Mucosa of rectum (tissue), 2 donors: ENCODE results near the gene EFCAB6.

Source experiments
- H3K27ac ChIP-seq, 2 donors: one replicate each; pipeline ENCODE4 v1.7.0; 2013; ENCODE audit warnings: inconsistent platforms in 2 of 2, low read depth in 2 of 2, low read length in 2 of 2
- H3K27me3 ChIP-seq, 2 donors: one replicate each; pipeline ENCODE4 v1.7.0; 2013; ENCODE audit warnings: low read length in 2 of 2; ENCODE audit not compliant: control insufficient read depth in 2 of 2, insufficient read depth in 2 of 2
- H3K36me3 ChIP-seq, 2 donors: one replicate each; pipeline ENCODE4 v1.7.0; 2013; ENCODE audit warnings: low read length in 2 of 2; ENCODE audit not compliant: control insufficient read depth in 2 of 2, insufficient read depth in 2 of 2
- H3K4me1 ChIP-seq, 2 donors: one replicate each; pipeline ENCODE4 v1.7.0; 2013; ENCODE audit warnings: low read length in 2 of 2, mild to moderate bottlenecking in 1 of 2; ENCODE audit not compliant: control insufficient read depth in 2 of 2, insufficient read depth in 2 of 2
- H3K4me3 ChIP-seq, 2 donors: one replicate each; pipeline ENCODE4 v1.7.0; 2013; ENCODE audit warnings: low read length in 2 of 2
- H3K9ac ChIP-seq, 2 donors: one replicate each; pipeline ENCODE4 v1.7.0; 2013; ENCODE audit warnings: low read length in 2 of 2, low read depth in 1 of 2, mild to moderate bottlenecking in 1 of 2
- H3K9me3 ChIP-seq, 2 donors: one replicate each; pipeline ENCODE4 v1.7.0; 2013; ENCODE audit warnings: low read length in 2 of 2; ENCODE audit not compliant: control insufficient read depth in 2 of 2
- donor health status: healthy.
- donor health status: Normal muscosa, but diverticular disease.

Gene EFCAB6

GRCh38 chr22:43533656-43534428 lies 278.3 kb downstream of the EFCAB6 start:
- H3K4me1 ChIP-seq: no peaks in the 10 kb centered on the region
- H3K36me3 ChIP-seq: no peaks in the 10 kb centered on the region
- no peak overlapping the region for H3K9ac ChIP-seq
- H3K27me3 ChIP-seq: no peaks in the 10 kb centered on the region
- no peaks in the 10 kb centered on the region for H3K9me3 ChIP-seq
- no peak overlapping the region for H3K4me3 ChIP-seq
- H3K27ac ChIP-seq: no peak overlapping the region

DNA sequence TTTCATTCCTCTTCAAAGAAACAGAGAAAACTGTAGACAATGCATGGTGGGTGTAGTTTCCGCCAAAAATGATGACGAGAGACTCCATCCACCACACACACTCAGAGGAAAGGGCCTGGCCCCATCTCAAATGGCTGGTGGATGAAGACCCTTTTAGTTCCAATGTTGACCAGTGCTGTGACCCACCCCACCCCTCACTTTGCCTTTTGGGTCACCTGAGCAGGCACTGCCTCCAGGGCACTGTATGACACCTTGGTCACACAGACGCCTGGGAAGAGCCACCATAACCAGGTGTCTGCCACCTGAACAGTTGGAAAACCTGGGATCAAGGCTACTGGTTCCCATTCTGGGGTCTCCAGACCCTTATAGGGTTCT lies 279.0 kb downstream of the EFCAB6 start:
- no peaks in the 10 kb centered on the region for H3K27me3 ChIP-seq
- H3K9me3 ChIP-seq: no peaks in the 10 kb centered on the region
- no peak overlapping the region for H3K9ac ChIP-seq
- H3K27ac ChIP-seq: no peak overlapping the region
- H3K4me3 ChIP-seq: no peak overlapping the region
- H3K4me1 ChIP-seq: no peaks in the 10 kb centered on the region
- H3K36me3 ChIP-seq: no peaks in the 10 kb centered on the region

- Histone ChIP-seq H3K9me3 (no peaks in the 10 kb centered on the region), H3K4me1 (no peaks in the 10 kb centered on the region), H3K4me3 (no peak overlapping the region), H3K36me3 (no peaks in the 10 kb centered on the region), H3K27ac (no peak overlapping the region), H3K27me3 (no peaks in the 10 kb centered on the region), H3K9ac (no peak overlapping the region)
Observed at GRCh38 chr22:43532301-43533155, 279.6 kb downstream of the EFCAB6 start.

- Histone ChIP-seq H3K4me1 (no peaks in the 10 kb centered on the region), H3K9me3 (no peaks in the 10 kb centered on the region), H3K4me3 (no peak overlapping the region), H3K36me3 (no peaks in the 10 kb centered on the region), H3K27ac (no peak overlapping the region), H3K9ac (no peak overlapping the region), H3K27me3 (no peaks in the 10 kb centered on the region)
Observed at GRCh38 chr22:43531651-43532050, 280.5 kb downstream of the EFCAB6 start.

- Histone ChIP-seq H3K36me3 (no peaks in the 10 kb centered on the region), H3K4me1 (no peaks in the 10 kb centered on the region), H3K9ac (no peak overlapping the region), H3K9me3 (no peaks in the 10 kb centered on the region), H3K4me3 (no peak overlapping the region), H3K27ac (no peak overlapping the region), H3K27me3 (no peaks in the 10 kb centered on the region)
Observed at GRCh38 chr22:43530349-43531201, 281.5 kb downstream of the EFCAB6 start.

- H3K9ac ChIP-seq: no peak overlapping the region
- H3K36me3 ChIP-seq: no peaks in the 10 kb centered on the region
- no peaks in the 10 kb centered on the region for H3K27me3 ChIP-seq
- no peaks in the 10 kb centered on the region for H3K4me1 ChIP-seq
- H3K4me3 ChIP-seq: no peak overlapping the region
- no peaks in the 10 kb centered on the region for H3K9me3 ChIP-seq
- H3K27ac ChIP-seq: no peak overlapping the region
Observed at GRCh38 chr22:43529934-43530333, 282.2 kb downstream of the EFCAB6 start.

DNA sequence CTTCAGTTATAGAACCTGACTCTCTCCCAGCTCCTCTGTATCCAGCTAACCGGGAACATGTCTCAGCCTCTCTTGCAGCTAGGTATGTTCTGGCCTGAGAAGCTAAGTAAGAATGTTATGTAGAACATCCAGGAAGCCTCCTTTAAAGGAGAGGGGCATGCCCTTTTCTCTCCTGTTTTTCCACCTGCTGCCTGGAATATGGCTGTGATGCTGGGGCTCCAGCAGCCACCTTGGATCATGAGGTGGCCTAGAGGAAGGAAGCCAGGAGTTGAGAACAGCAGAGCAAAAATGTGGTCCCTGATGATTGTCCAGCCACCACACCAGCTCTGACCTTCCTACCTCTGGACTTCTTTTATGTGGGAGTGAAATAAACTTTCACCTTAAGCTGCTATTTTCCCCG lies 282.6 kb downstream of the EFCAB6 start:
- H3K27ac ChIP-seq: no peak overlapping the region
- no peaks in the 10 kb centered on the region for H3K9me3 ChIP-seq
- no peak overlapping the region for H3K4me3 ChIP-seq
- H3K27me3 ChIP-seq: no peaks in the 10 kb centered on the region
- H3K36me3 ChIP-seq: no peaks in the 10 kb centered on the region
- H3K9ac ChIP-seq: no peak overlapping the region
- H3K4me1 ChIP-seq: no peaks in the 10 kb centered on the region

DNA sequence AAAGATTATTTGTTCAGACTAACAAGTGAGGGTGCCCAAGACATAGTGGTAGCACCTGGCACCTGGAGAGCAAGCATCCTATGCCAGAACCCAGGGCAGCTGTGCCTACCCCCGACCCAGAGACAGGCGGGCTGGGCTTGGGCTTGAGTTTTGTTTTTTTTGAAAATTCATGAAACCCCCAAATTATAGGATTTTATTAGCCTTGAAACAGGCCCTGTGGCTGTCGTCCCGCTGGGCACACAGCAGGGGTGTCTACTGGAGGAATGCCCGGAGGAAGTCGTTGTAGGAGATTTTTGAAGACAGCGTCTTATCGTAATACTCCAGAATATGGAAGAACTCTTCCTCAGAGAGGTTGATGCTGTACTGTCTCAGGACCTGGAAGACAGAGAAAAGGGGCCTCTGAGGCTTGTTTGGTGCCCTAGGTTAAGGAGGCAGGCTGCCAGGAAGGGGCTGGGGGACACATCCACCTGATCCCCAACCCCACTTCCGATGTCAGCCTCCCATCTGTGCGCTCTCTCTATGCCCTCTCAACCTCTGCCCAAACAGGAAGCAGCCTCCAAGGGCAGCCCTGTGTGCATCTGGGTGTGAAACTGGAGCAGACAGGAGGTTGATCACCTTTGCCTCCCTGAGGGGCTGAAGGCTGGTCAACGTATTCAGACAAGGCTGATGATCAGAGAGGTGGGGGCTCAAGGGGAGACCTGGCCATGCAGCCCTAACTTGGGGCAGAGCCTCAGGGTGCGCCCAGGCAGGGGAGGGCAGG lies 283.3 kb downstream of the EFCAB6 start:
- Histone ChIP-seq H3K4me1 (no peaks in the 10 kb centered on the region), H3K4me3 (no peak overlapping the region), H3K9ac (no peak overlapping the region), H3K9me3 (no peaks in the 10 kb centered on the region), H3K27me3 (no peaks in the 10 kb centered on the region), H3K27ac (no peak overlapping the region), H3K36me3 (no peaks in the 10 kb centered on the region)

GRCh38 chr22:43526946-43527345 lies 285.2 kb downstream of the EFCAB6 start:
- Histone ChIP-seq H3K9ac (no peak overlapping the region), H3K27ac (no peak overlapping the region), H3K4me1 (no peaks in the 10 kb centered on the region), H3K36me3 (no peaks in the 10 kb centered on the region), H3K9me3 (no peaks in the 10 kb centered on the region), H3K4me3 (no peak overlapping the region), H3K27me3 (no peaks in the 10 kb centered on the region)
